CMK (cell line): ENCODE data around the gene CLMN.
"Not testable (repeated sequence)": the region's sequence is repeated elsewhere in the genome, so short reads cannot be mapped to it uniquely, and the experiment has no call there.

Experiments
- DNase-seq: peaks from one replicate; pipeline ENCODE4 v3.0.0-alpha.2; 2010; ENCODE audit warnings: low read depth

CLMN gene

GRCh38 chr14:95190857-95191256, 128.9 kb downstream of the CLMN start:
- no peak for DNase-seq

GRCh38 chr14:95190346-95190840, 129.3 kb downstream of the CLMN start:
- DNase-seq: no peak

GRCh38 chr14:95189367-95190132, 130.2 kb downstream of the CLMN start:
- DNase-seq: no peak

GRCh38 chr14:95188380-95188779, 131.3 kb downstream of the CLMN start:
- DNase-seq: no peak

- DNase-seq: peak; percentile 79
Observed at GRCh38 chr14:95185767-95186392, 133.8 kb downstream of the CLMN start.

GRCh38 chr14:95185033-95185766, 134.5 kb downstream of the CLMN start:
- peak; percentile 45 for DNase-seq

- DNase-seq: no peak
Observed at GRCh38 chr14:95184413-95184790, 135.3 kb downstream of the CLMN start.

GRCh38 chr14:95183532-95184412, 135.9 kb downstream of the CLMN start:
- DNase-seq: no peak

GRCh38 chr14:95183082-95183481, 136.6 kb downstream of the CLMN start:
- no peak for DNase-seq

- no peak for DNase-seq
Observed at GRCh38 chr14:95182379-95182778, 137.3 kb downstream of the CLMN start.

GRCh38 chr14:95180966-95181741, 138.6 kb downstream of the CLMN start:
- no peak for DNase-seq

- DNase-seq: not testable (repeated sequence)
Observed at GRCh38 chr14:95175670-95176069, 144.0 kb downstream of the CLMN start.

- DNase-seq: no peak
Observed at GRCh38 chr14:95174184-95174792, 145.4 kb downstream of the CLMN start.

- DNase-seq: no peak
Observed at GRCh38 chr14:95173518-95173917, 146.2 kb downstream of the CLMN start.

- no peak for DNase-seq
Observed at GRCh38 chr14:95167177-95167576, 152.5 kb downstream of the CLMN start.

GRCh38 chr14:95165517-95165916, 154.2 kb downstream of the CLMN start:
- DNase-seq: no peak

GRCh38 chr14:95164506-95164905, 155.2 kb downstream of the CLMN start:
- DNase-seq: no peak

- no peak for DNase-seq
Observed at GRCh38 chr14:95163666-95164065, 156.0 kb downstream of the CLMN start.

- no peak for DNase-seq
Observed at GRCh38 chr14:95163132-95163531, 156.6 kb downstream of the CLMN start.

- no peak for DNase-seq
Observed at GRCh38 chr14:95162641-95163040, 157.1 kb downstream of the CLMN start.
